Uterus (tissue), 2 donors: ENCODE results near the gene TMPRSS11A.

ENCODE experiments used
- CTCF ChIP-seq, 4 experiments: fragments of 200-600 bp in 2 of 4; fragments of 450-650 bp in 2 of 4; sonication (generic) in 2 of 4; IDR thresholded peaks; one replicate each; pipeline ENCODE4 v1.5.1; 2016 to 2019; ENCODE audit warnings: antibody characterized with exemption in 4 of 4, mild to moderate bottlenecking in 2 of 4, moderate library complexity in 1 of 4
- POLR2A ChIP-seq, 2 donors: fragments of 450-650 bp; IDR thresholded peaks; one replicate each; pipeline ENCODE4 v1.6.1; 2016; ENCODE audit warnings: antibody characterized with exemption in 2 of 2, mild to moderate bottlenecking in 1 of 2, moderate library complexity in 1 of 2

GRCh38 chr4:67963356-67963755, at the start of gene TMPRSS11A:
- TF ChIP-seq CTCF (IDR thresholded peaks at IDR 0.05) (no peak), POLR2A (IDR thresholded peaks at IDR 0.05) (no peak)
